ENCODE data around the gene AADACL4.

AADACL4 gene

GRCh38 chr1:12696658-12697057, 52.8 kb downstream of the AADACL4 start:
- no peaks in the 10 kb centered on the region for H3K79me2 ChIP-seq (ENCODE audit: insufficient read depth, low read length)
- no peaks in the 10 kb centered on the region for H3K36me3 ChIP-seq (ENCODE audit: insufficient read depth, low read length)
- no peak for ATAC-seq (ENCODE audit: insufficient read depth, low read depth)
- no peaks in the 10 kb centered on the region for H4K20me1 ChIP-seq (ENCODE audit: insufficient read depth, low read length)
- no peaks in the 10 kb centered on the region for H3K4me1 ChIP-seq (ENCODE audit: insufficient read depth, low read length)
- H3K9me3 ChIP-seq (ENCODE audit: insufficient read depth, low read length, severe bottlenecking), result no peaks in the 10 kb centered on the region
- no peak overlapping the region for H2AFZ ChIP-seq (ENCODE audit: low read depth, low read length)
- peaks cover 5% of the 10 kb centered on the region for H3K27me3 ChIP-seq (ENCODE audit: insufficient read depth, low read length, poor library complexity)
- no peak overlapping the region for H3K4me3 ChIP-seq (ENCODE audit: low read depth in 1 of 2, low read length in 2 of 2)
- TF ChIP-seq EZH2 (IDR thresholded peaks at IDR 0.05; ENCODE audit: borderline replicate concordance, low read depth, low read length, severe bottlenecking) (no peak), CTCF (IDR thresholded peaks at IDR 0.05; ENCODE audit: borderline replicate concordance, extremely low read depth, low read length, poor library complexity, severe bottlenecking) (no peak)
- no peak overlapping the region for H3K27ac ChIP-seq (ENCODE audit: low read length)
- no peak overlapping the region for H3K9ac ChIP-seq (ENCODE audit: low read depth, low read length)
- H3K4me2 ChIP-seq (ENCODE audit: insufficient read depth, low read length), result no peak overlapping the region
- DNase-seq, result no peak

- no peak overlapping the region for H3K4me2 ChIP-seq (ENCODE audit: insufficient read depth, low read length)
- no peak overlapping the region for H3K9ac ChIP-seq (ENCODE audit: low read depth, low read length)
- no peak overlapping the region for H3K4me3 ChIP-seq (ENCODE audit: low read depth in 1 of 2, low read length in 2 of 2)
- H3K27me3 ChIP-seq (ENCODE audit: insufficient read depth, low read length, poor library complexity), result peaks cover 5% of the 10 kb centered on the region
- no peak overlapping the region for H2AFZ ChIP-seq (ENCODE audit: low read depth, low read length)
- no peaks in the 10 kb centered on the region for H3K4me1 ChIP-seq (ENCODE audit: insufficient read depth, low read length)
- TF ChIP-seq CTCF (IDR thresholded peaks at IDR 0.05; ENCODE audit: borderline replicate concordance, extremely low read depth, low read length, poor library complexity, severe bottlenecking), result no peak
- TF ChIP-seq EZH2 (IDR thresholded peaks at IDR 0.05; ENCODE audit: borderline replicate concordance, low read depth, low read length, severe bottlenecking), result no peak
- H3K9me3 ChIP-seq (ENCODE audit: insufficient read depth, low read length, severe bottlenecking), result no peaks in the 10 kb centered on the region
- DNase-seq (no peak), ATAC-seq (ENCODE audit: insufficient read depth, low read depth) (no peak)
- H3K79me2 ChIP-seq (ENCODE audit: insufficient read depth, low read length), result no peaks in the 10 kb centered on the region
- H3K36me3 ChIP-seq (ENCODE audit: insufficient read depth, low read length), result no peaks in the 10 kb centered on the region
- no peaks in the 10 kb centered on the region for H4K20me1 ChIP-seq (ENCODE audit: insufficient read depth, low read length)
- H3K27ac ChIP-seq (ENCODE audit: low read length), result no peak overlapping the region
Measured at GRCh38 chr1:12697397-12697796, 53.5 kb downstream of the AADACL4 start.

GRCh38 chr1:12703821-12704451, 60.1 kb downstream of the AADACL4 start:
- TF ChIP-seq EZH2 (IDR thresholded peaks at IDR 0.05; ENCODE audit: borderline replicate concordance, low read depth, low read length, severe bottlenecking) (no peak), CTCF (IDR thresholded peaks at IDR 0.05; ENCODE audit: borderline replicate concordance, extremely low read depth, low read length, poor library complexity, severe bottlenecking) (no peak)
- Histone ChIP-seq H3K36me3 (ENCODE audit: insufficient read depth, low read length) (no peaks in the 10 kb centered on the region), H4K20me1 (ENCODE audit: insufficient read depth, low read length) (no peaks in the 10 kb centered on the region), H3K4me3 (ENCODE audit: low read depth in 1 of 2, low read length in 2 of 2) (no peak overlapping the region), H3K9me3 (ENCODE audit: insufficient read depth, low read length, severe bottlenecking) (peaks cover 6% of the 10 kb centered on the region), H3K79me2 (ENCODE audit: insufficient read depth, low read length) (no peaks in the 10 kb centered on the region), H3K9ac (ENCODE audit: low read depth, low read length) (no peak overlapping the region), H3K4me1 (ENCODE audit: insufficient read depth, low read length) (no peaks in the 10 kb centered on the region), H3K4me2 (ENCODE audit: insufficient read depth, low read length) (no peak overlapping the region), H3K27ac (ENCODE audit: low read length) (no peak overlapping the region), H2AFZ (ENCODE audit: low read depth, low read length) (no peak overlapping the region), H3K27me3 (ENCODE audit: insufficient read depth, low read length, poor library complexity) (no peaks in the 10 kb centered on the region)
- ATAC-seq (ENCODE audit: insufficient read depth, low read depth) (no peak), DNase-seq (no peak)
